H1 (cell line): Measurements from ENCODE around the gene FANCI. TPM values are rescaled to one million over a fixed set of nuclear protein-coding genes. Genes with fewer than 3 reads are reported as not detected.

Experiments
- KDM4A ChIP-seq: IDR thresholded peaks from one replicate; pipeline ENCODE4 v1.7.1; 2012; ENCODE audit warnings: low read depth, mild to moderate bottlenecking, moderate library complexity, low read length, inconsistent platforms; ENCODE audit not compliant: severe bottlenecking
- POU5F1 ChIP-seq: IDR thresholded peaks from 2 replicates; pipeline ENCODE4 v1.6.1; 2011; ENCODE audit warnings: low read depth, mild to moderate bottlenecking, low read length, moderate library complexity
- SIN3A ChIP-seq, 2 experiments: IDR thresholded peaks in 1 of 2; conservative IDR thresholded peaks in 1 of 2; 2 replicates each; pipeline ENCODE4 v1.6.1; 2011 to 2012; ENCODE audit warnings: low read length in 2 of 2, improper control_type of control experiment in 1 of 2, low read depth in 1 of 2, mild to moderate bottlenecking in 1 of 2
- SRF ChIP-seq: IDR thresholded peaks from 2 replicates; pipeline ENCODE4 v1.6.1; 2011; ENCODE audit warnings: mild to moderate bottlenecking, low read depth, low read length, moderate library complexity
- TAF7 ChIP-seq: optimal IDR thresholded peaks from 2 replicates; pipeline ENCODE3; 2011; ENCODE audit warnings: low read depth, mild to moderate bottlenecking, inconsistent platforms, low read length, moderate library complexity, borderline replicate concordance
- ZNF274 ChIP-seq: IDR thresholded peaks from 2 replicates; pipeline ENCODE4 v1.7.0; 2012; ENCODE audit warnings: low read length, borderline replicate concordance; ENCODE audit errors: extremely low read depth
- polyA plus RNA-seq, 7 experiments: library from polyadenylated mRNA; depleted of rRNA in 3 of 7; stranded (reverse) in 5 of 7; unstranded in 2 of 7; fragments of >200 nt in 5 of 7; fragments of 200-250 nt in 2 of 7; gene quantifications; 1 replicate in 5 of 7; 2 replicates in 1 of 7; 4 replicates in 1 of 7; pipeline versions ENCODE4 v1.2.1 to v1.2.3, GENCODE V29; 2011 to 2013; ENCODE audit warnings: missing spikeins in 2 of 7, mixed read lengths in 2 of 7
- total RNA-seq: library from RNA; stranded (reverse); fragmentation: NEBNext Ultra II Directional; extraction: Animal tissue kit (Norgen Biotek cat#: 25700); gene quantifications from 2 replicates; pipeline ENCODE4 v1.2.1, GENCODE V29; 2021
- TF ChIP-seq, protein P1 (sequence below): fragments of 300-600 bp; sonication (generic); IDR thresholded peaks from 2 replicates; pipeline ENCODE4 v1.7.1; 2012; ENCODE audit warnings: low read length, moderate library complexity, mild to moderate bottlenecking, inconsistent platforms; ENCODE audit not compliant: insufficient replicate concordance

The FANCI gene
- total and polyA plus RNA-seq, 2 of the 8 experiments (the other 6 are each of a cell fraction or from before 2014, with no cell fraction given) = 37.8 to 115 TPM

DNA sequence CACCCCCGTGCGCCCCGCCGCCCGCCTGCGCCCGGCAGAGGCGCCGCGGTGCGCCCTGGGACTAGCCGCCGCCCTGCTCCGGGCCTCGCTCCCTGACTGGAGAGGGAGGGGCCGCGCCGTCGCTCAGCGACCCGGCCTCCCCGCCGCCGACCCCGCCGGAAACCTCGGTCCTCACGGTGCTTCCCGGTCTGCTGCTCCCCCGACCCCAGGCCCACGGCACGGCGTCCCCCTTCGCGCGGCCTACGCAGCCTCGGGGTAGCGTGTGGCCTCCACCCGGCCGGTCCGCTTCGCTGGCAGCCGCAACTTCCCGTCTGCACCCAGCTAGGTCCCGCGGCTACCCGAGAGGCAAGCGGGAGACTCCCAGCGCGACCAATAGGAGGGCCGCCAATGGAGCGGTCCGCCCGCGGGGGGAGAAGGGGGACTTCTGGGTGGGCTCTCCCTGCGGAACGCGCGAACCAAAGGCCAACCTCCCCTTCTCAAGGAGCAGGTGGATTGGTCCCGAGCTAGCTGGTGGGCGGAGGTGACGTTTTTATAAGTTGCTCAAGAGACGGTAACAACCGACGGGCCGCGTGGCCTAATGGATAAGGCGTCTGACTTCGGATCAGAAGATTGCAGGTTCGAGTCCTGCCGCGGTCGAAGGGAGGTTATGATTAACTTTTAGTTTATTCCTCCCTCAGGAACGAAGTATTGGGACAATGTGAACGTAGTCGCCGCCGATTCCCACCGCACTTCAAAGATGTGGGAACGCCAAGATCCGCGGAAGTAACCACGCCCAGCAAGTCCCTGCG is 90.9 kb downstream of the FANCI start, which contains the start of gene POLG (continued):
- TF ChIP-seq ZNF274 (no peak), TAF7 (peak; percentile 93), KDM4A (no peak), POU5F1 (0 out of 2 replicates have a peak, but pooled peaks have one; percentile 19), SIN3A (conservative IDR thresholded peaks at IDR 0.05 in 1 of 2, IDR thresholded peaks at IDR 0.05 in 1 of 2; ENCODE audit: low read depth in 1 of 2, low read length in 2 of 2) (peak in 1 of 2 experiments; percentile 8; a peak in 1 of 4 replicates), SRF (no peak)
- TF ChIP-seq, protein P1, sequence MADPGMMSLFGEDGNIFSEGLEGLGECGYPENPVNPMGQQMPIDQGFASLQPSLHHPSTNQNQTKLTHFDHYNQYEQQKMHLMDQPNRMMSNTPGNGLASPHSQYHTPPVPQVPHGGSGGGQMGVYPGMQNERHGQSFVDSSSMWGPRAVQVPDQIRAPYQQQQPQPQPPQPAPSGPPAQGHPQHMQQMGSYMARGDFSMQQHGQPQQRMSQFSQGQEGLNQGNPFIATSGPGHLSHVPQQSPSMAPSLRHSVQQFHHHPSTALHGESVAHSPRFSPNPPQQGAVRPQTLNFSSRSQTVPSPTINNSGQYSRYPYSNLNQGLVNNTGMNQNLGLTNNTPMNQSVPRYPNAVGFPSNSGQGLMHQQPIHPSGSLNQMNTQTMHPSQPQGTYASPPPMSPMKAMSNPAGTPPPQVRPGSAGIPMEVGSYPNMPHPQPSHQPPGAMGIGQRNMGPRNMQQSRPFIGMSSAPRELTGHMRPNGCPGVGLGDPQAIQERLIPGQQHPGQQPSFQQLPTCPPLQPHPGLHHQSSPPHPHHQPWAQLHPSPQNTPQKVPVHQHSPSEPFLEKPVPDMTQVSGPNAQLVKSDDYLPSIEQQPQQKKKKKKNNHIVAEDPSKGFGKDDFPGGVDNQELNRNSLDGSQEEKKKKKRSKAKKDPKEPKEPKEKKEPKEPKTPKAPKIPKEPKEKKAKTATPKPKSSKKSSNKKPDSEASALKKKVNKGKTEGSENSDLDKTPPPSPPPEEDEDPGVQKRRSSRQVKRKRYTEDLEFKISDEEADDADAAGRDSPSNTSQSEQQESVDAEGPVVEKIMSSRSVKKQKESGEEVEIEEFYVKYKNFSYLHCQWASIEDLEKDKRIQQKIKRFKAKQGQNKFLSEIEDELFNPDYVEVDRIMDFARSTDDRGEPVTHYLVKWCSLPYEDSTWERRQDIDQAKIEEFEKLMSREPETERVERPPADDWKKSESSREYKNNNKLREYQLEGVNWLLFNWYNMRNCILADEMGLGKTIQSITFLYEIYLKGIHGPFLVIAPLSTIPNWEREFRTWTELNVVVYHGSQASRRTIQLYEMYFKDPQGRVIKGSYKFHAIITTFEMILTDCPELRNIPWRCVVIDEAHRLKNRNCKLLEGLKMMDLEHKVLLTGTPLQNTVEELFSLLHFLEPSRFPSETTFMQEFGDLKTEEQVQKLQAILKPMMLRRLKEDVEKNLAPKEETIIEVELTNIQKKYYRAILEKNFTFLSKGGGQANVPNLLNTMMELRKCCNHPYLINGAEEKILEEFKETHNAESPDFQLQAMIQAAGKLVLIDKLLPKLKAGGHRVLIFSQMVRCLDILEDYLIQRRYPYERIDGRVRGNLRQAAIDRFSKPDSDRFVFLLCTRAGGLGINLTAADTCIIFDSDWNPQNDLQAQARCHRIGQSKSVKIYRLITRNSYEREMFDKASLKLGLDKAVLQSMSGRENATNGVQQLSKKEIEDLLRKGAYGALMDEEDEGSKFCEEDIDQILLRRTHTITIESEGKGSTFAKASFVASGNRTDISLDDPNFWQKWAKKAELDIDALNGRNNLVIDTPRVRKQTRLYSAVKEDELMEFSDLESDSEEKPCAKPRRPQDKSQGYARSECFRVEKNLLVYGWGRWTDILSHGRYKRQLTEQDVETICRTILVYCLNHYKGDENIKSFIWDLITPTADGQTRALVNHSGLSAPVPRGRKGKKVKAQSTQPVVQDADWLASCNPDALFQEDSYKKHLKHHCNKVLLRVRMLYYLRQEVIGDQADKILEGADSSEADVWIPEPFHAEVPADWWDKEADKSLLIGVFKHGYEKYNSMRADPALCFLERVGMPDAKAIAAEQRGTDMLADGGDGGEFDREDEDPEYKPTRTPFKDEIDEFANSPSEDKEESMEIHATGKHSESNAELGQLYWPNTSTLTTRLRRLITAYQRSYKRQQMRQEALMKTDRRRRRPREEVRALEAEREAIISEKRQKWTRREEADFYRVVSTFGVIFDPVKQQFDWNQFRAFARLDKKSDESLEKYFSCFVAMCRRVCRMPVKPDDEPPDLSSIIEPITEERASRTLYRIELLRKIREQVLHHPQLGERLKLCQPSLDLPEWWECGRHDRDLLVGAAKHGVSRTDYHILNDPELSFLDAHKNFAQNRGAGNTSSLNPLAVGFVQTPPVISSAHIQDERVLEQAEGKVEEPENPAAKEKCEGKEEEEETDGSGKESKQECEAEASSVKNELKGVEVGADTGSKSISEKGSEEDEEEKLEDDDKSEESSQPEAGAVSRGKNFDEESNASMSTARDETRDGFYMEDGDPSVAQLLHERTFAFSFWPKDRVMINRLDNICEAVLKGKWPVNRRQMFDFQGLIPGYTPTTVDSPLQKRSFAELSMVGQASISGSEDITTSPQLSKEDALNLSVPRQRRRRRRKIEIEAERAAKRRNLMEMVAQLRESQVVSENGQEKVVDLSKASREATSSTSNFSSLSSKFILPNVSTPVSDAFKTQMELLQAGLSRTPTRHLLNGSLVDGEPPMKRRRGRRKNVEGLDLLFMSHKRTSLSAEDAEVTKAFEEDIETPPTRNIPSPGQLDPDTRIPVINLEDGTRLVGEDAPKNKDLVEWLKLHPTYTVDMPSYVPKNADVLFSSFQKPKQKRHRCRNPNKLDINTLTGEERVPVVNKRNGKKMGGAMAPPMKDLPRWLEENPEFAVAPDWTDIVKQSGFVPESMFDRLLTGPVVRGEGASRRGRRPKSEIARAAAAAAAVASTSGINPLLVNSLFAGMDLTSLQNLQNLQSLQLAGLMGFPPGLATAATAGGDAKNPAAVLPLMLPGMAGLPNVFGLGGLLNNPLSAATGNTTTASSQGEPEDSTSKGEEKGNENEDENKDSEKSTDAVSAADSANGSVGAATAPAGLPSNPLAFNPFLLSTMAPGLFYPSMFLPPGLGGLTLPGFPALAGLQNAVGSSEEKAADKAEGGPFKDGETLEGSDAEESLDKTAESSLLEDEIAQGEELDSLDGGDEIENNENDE = no peak
